Hematopoietic multipotent progenitor cell treated with erythropoietin and hydrocortisone succinate and interleukin-3 and kit ligand, for 8 days (in vitro differentiated cells): ENCODE data around the gene MAD1L1.

Source experiments
- DNase-seq: peaks from one replicate; pipeline ENCODE4 v3.0.0-alpha.2; 2015

Gene MAD1L1

GRCh38 chr7:1994931-1995330, 237.8 kb downstream of the MAD1L1 start:
- no peak for DNase-seq

- no peak for DNase-seq
These were observed 238.7 kb downstream of the MAD1L1 start for GRCh38 chr7:1993776-1994740.

GRCh38 chr7:1993031-1993695, 239.6 kb downstream of the MAD1L1 start:
- no peak for DNase-seq

- DNase-seq, result no peak
These were observed 240.2 kb downstream of the MAD1L1 start for GRCh38 chr7:1992554-1992953.

- DNase-seq, result no peak
These were observed 242.6 kb downstream of the MAD1L1 start for GRCh38 chr7:1990001-1990670.

- no peak for DNase-seq
These were observed 243.5 kb downstream of the MAD1L1 start for GRCh38 chr7:1989049-1989860.

- no peak for DNase-seq
These were observed 244.2 kb downstream of the MAD1L1 start for GRCh38 chr7:1988533-1988930.

GRCh38 chr7:1987591-1988532, 244.9 kb downstream of the MAD1L1 start:
- DNase-seq, result no peak

- no peak for DNase-seq
These were observed 245.6 kb downstream of the MAD1L1 start for GRCh38 chr7:1987084-1987535.

- DNase-seq, result no peak
These were observed 246.2 kb downstream of the MAD1L1 start for GRCh38 chr7:1986366-1987083.

GRCh38 chr7:1985936-1986335, 246.8 kb downstream of the MAD1L1 start:
- no peak for DNase-seq

- no peak for DNase-seq
These were observed 247.7 kb downstream of the MAD1L1 start for GRCh38 chr7:1985042-1985441.

- DNase-seq, result no peak
These were observed 250.9 kb downstream of the MAD1L1 start for GRCh38 chr7:1981878-1982230.

- no peak for DNase-seq
These were observed 251.4 kb downstream of the MAD1L1 start for GRCh38 chr7:1981201-1981877.

GRCh38 chr7:1979591-1980560, 252.9 kb downstream of the MAD1L1 start:
- no peak for DNase-seq

- no peak for DNase-seq
These were observed 253.8 kb downstream of the MAD1L1 start for GRCh38 chr7:1978656-1979590.

- DNase-seq, result no peak
These were observed 254.8 kb downstream of the MAD1L1 start for GRCh38 chr7:1977876-1978441.
